Measurements from ENCODE around the gene SDR42E1.

- TF ChIP-seq EZH2 (IDR thresholded peaks at IDR 0.05) = no peak
- no peak for TF ChIP-seq CTCF (IDR thresholded peaks at IDR 0.05)
- no peak for TF ChIP-seq EZH2phosphoT487 (IDR thresholded peaks at IDR 0.05)
These were observed 13.0 kb upstream of the SDR42E1 start for GRCh38 chr16:82024316-82024715.
